ENCODE results near the gene ISLR2.

ISLR2 gene

DNA sequence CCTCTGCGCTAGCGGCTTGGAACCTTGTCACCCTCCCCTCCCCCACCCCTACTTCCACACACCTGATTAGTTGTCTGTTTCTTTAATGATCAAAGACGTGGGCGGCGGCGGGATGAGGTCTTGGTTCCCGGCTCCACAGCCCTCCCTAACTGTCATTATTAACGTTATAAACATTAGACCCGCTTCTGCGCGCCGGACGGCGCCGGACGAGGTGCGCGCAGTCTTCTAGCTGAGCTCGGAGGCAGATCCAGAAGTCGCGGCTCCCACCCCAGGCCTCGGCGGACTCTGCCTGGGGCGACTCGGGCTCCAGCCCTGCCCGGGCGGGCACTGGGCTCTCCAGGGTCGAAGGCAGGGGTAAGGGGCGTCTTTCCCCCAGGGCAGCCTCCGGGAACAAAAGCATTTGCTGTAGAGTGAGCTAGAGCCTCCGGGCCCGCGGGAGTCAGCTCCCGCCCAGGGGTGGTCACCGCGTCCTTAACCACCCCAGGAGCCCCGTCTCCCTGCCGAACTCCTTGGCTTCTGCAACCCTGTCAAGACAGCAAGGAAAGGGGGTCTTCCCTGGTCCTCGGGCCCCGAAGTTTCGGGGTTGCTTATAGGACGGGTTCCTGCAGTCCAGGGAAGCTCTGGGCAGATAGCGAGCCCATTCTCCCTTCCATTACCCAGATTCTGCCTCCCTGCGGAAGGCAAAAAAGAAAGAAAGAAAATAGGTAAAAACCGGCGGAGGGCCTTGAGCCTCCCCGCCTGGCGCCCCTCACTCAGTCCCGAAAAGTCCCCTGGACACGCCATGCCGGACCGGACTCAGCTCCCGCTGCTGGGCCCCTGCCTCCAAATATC, 2.2 kb upstream of the ISLR2 start:
- Histone ChIP-seq H3K27ac (ENCODE audit: low read length) (no peak overlapping the region), H3K27me3 (replicated peaks; ENCODE audit: insufficient read depth, low read length) (peaks cover 84% of the 10 kb centered on the region), H2AFZ (ENCODE audit: low read length) (no peak overlapping the region), H3K4me2 (ENCODE audit: low read depth, low read length) (peak overlapping the region; percentile 55), H4K20me1 (ENCODE audit: insufficient read depth, low read length) (no peaks in the 10 kb centered on the region), H3K36me3 (replicated peaks; ENCODE audit: insufficient read depth, low read length) (no peaks in the 10 kb centered on the region), H3K79me2 (ENCODE audit: low read length) (no peaks in the 10 kb centered on the region), H3F3A (ENCODE audit: insufficient read depth, low read length) (no peaks in the 10 kb centered on the region), H3K9me3 (replicated peaks; ENCODE audit: insufficient read depth, low read length) (no peaks in the 10 kb centered on the region), H3K9me2 (replicated peaks; ENCODE audit: insufficient read depth, low read length) (no peaks in the 10 kb centered on the region), H3K4me1 (ENCODE audit: low read length) (no peaks in the 10 kb centered on the region), H3K9ac (ENCODE audit: low read length) (no peak overlapping the region), H3K4me3 (ENCODE audit: low read length) (0 out of 2 replicates have a peak overlapping the region, but pooled peaks have one; percentile 20)
- TF ChIP-seq, protein P1, sequence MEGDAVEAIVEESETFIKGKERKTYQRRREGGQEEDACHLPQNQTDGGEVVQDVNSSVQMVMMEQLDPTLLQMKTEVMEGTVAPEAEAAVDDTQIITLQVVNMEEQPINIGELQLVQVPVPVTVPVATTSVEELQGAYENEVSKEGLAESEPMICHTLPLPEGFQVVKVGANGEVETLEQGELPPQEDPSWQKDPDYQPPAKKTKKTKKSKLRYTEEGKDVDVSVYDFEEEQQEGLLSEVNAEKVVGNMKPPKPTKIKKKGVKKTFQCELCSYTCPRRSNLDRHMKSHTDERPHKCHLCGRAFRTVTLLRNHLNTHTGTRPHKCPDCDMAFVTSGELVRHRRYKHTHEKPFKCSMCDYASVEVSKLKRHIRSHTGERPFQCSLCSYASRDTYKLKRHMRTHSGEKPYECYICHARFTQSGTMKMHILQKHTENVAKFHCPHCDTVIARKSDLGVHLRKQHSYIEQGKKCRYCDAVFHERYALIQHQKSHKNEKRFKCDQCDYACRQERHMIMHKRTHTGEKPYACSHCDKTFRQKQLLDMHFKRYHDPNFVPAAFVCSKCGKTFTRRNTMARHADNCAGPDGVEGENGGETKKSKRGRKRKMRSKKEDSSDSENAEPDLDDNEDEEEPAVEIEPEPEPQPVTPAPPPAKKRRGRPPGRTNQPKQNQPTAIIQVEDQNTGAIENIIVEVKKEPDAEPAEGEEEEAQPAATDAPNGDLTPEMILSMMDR (IDR thresholded peaks at IDR 0.05; ENCODE audit: low read length) = no peak
- TF ChIP-seq EZH2phosphoT487 (IDR thresholded peaks at IDR 0.05; ENCODE audit: low read length) = no peak
- TF ChIP-seq EZH2 (optimal IDR thresholded peaks at IDR 0.05; ENCODE audit: low read depth, low read length) = no peak
- no peak for DNase-seq

DNA sequence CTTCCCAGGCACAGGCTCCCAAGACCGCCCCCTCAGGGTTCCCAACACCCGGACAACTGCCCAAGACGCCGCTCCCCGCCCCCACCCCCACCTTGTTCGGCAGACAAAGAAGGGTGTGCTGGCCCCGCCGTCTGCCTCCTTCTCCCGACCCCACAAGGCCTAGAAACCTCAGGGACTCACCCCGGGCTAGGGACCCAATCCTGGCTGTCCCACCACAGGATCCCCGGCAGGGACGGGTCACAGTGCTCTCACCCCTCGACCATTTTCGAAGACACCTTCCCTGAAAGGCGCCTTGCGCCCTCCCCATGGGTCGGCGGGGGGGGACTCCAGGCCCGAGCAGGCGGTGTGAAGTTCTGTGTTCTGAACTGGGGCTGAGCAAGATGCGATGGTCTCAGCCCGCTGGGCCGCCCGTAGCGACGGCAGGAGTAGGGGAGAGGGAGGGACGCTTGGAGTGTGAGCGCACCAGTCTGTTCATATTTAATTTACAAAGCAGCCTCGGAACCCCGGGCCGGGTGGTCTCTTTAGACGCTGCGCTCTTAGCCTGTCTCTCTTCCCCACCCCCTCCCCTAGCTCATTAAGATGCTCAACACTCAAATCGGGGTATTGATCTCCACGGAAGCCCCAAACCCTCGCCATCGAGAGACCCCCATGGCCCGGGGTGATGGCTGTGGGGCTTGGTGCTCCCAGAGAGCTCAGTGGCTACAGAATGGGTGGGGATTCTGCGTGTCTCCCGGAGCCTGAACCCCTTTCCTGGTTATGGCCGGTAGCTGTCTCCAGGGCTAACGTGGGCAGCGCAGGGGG, 1.4 kb upstream of the ISLR2 start:
- H3K9ac ChIP-seq (ENCODE audit: low read length) = no peak overlapping the region
- no peaks in the 10 kb centered on the region for H4K20me1 ChIP-seq (ENCODE audit: insufficient read depth, low read length)
- H2AFZ ChIP-seq (ENCODE audit: low read length) = no peak overlapping the region
- no peaks in the 10 kb centered on the region for H3K79me2 ChIP-seq (ENCODE audit: low read length)
- no peaks in the 10 kb centered on the region for H3K9me3 ChIP-seq (replicated peaks; ENCODE audit: insufficient read depth, low read length)
- H3K36me3 ChIP-seq (replicated peaks; ENCODE audit: insufficient read depth, low read length) = no peaks in the 10 kb centered on the region
- no peak overlapping the region for H3K4me2 ChIP-seq (ENCODE audit: low read depth, low read length)
- no peaks in the 10 kb centered on the region for H3F3A ChIP-seq (ENCODE audit: insufficient read depth, low read length)
- H3K4me3 ChIP-seq (ENCODE audit: low read length) = no peak overlapping the region
- TF ChIP-seq, protein P1 (IDR thresholded peaks at IDR 0.05; ENCODE audit: low read length) = no peak
- TF ChIP-seq EZH2phosphoT487 (IDR thresholded peaks at IDR 0.05; ENCODE audit: low read length) = no peak
- no peak for TF ChIP-seq EZH2 (optimal IDR thresholded peaks at IDR 0.05; ENCODE audit: low read depth, low read length)
- H3K4me1 ChIP-seq (ENCODE audit: low read length) = no peaks in the 10 kb centered on the region
- peaks cover 76% of the 10 kb centered on the region for H3K27me3 ChIP-seq (replicated peaks; ENCODE audit: insufficient read depth, low read length)
- DNase-seq = no peak
- H3K27ac ChIP-seq (ENCODE audit: low read length) = no peak overlapping the region
- H3K9me2 ChIP-seq (replicated peaks; ENCODE audit: insufficient read depth, low read length) = no peaks in the 10 kb centered on the region

DNA sequence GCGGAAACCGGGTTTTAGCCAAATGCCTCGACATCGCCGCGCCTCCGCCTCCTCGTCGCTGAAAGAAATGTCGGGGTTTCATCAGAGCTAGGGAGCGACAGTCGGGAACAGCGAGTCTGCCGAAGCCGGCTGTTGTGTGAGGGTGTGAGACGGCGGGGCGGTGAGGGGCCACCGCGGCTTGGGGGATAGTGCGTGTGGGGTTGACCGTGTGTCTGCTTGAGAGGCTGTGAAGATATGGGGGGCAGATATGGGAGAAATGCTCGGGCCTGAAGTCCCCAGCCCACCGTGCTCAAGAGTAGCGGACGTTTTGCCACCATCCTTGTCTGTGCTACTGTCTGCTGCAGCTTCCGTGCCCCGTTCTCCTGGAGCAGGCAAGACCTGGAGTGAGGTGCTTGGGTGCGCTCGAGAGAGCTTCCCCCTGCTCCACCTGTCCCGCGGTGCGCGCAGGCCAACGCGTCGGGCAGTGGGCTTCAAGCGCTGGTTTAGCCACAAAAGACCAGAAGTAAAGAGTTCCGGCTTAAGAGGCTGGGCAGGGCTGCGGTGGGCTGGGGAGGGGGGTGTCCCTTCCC, 716 bp upstream of the ISLR2 start:
- H3K27me3 ChIP-seq (replicated peaks; ENCODE audit: insufficient read depth, low read length) = peaks cover 69% of the 10 kb centered on the region
- H3K27ac ChIP-seq (ENCODE audit: low read length) = no peak overlapping the region
- no peaks in the 10 kb centered on the region for H4K20me1 ChIP-seq (ENCODE audit: insufficient read depth, low read length)
- no peaks in the 10 kb centered on the region for H3K9me3 ChIP-seq (replicated peaks; ENCODE audit: insufficient read depth, low read length)
- no peak for TF ChIP-seq EZH2phosphoT487 (IDR thresholded peaks at IDR 0.05; ENCODE audit: low read length)
- TF ChIP-seq, protein P1 (IDR thresholded peaks at IDR 0.05; ENCODE audit: low read length) = no peak
- TF ChIP-seq EZH2 (optimal IDR thresholded peaks at IDR 0.05; ENCODE audit: low read depth, low read length) = peak; percentile 83
- H3K4me1 ChIP-seq (ENCODE audit: low read length) = no peaks in the 10 kb centered on the region
- no peak overlapping the region for H2AFZ ChIP-seq (ENCODE audit: low read length)
- H3F3A ChIP-seq (ENCODE audit: insufficient read depth, low read length) = no peaks in the 10 kb centered on the region
- H3K9ac ChIP-seq (ENCODE audit: low read length) = no peak overlapping the region
- H3K79me2 ChIP-seq (ENCODE audit: low read length) = no peaks in the 10 kb centered on the region
- no peaks in the 10 kb centered on the region for H3K36me3 ChIP-seq (replicated peaks; ENCODE audit: insufficient read depth, low read length)
- H3K4me3 ChIP-seq (ENCODE audit: low read length) = no peak overlapping the region
- no peak overlapping the region for H3K4me2 ChIP-seq (ENCODE audit: low read depth, low read length)
- no peak for DNase-seq
- H3K9me2 ChIP-seq (replicated peaks; ENCODE audit: insufficient read depth, low read length) = no peaks in the 10 kb centered on the region

All from MM.1S (cell line).